Stimulated activated CD4-positive, alpha-beta T cell treated with anti-CD3 and anti-CD28 coated beads, TNF-alpha, amount 100 ng/mL, for 4 hours (primary cell): ENCODE measurements around the gene PERP.

Source experiments
- DNase-seq, 3 experiments: peaks; one replicate each; pipeline ENCODE4 v3.0.0-alpha.2; 2020; ENCODE audit warnings: low read depth in 3 of 3

The PERP gene

GRCh38 chr6:138052783-138053182 is 54.4 kb downstream of the PERP start:
- DNase-seq: no peak

GRCh38 chr6:138044972-138045371 is 62.2 kb downstream of the PERP start:
- DNase-seq: no peak

- DNase-seq: no peak
Observed at GRCh38 chr6:138044458-138044857, 62.8 kb downstream of the PERP start.
